SW480 (cell line): ENCODE results near the gene RGS14.
"Not testable (repeated sequence)": the region's sequence is repeated elsewhere in the genome, so short reads cannot be mapped to it uniquely, and the experiment has no call there.

Source experiments
- DNase-seq: peaks from one replicate; pipeline ENCODE4 v3.0.0-alpha.2; 2016; ENCODE audit warnings: low spot score

The RGS14 gene

GRCh38 chr5:177349762-177350161 lies 8.0 kb upstream of the RGS14 start:
- no peak for DNase-seq

- no peak for DNase-seq
These were observed 6.8 kb upstream of the RGS14 start for GRCh38 chr5:177350776-177351391.

- peak; percentile 95 for DNase-seq
These were observed 6.1 kb upstream of the RGS14 start, which contains the start of gene LMAN2 for GRCh38 chr5:177351392-177352329. LMAN2 (minus strand) TSS chr5:177351668; CDS start chr5:177351647, 21 bp downstream.

GRCh38 chr5:177353093-177353492 lies 4.6 kb upstream of the RGS14 start:
- DNase-seq: no peak

- no peak for DNase-seq
These were observed 3.5 kb upstream of the RGS14 start for GRCh38 chr5:177354256-177354655.

GRCh38 chr5:177354711-177355110 lies 3.0 kb upstream of the RGS14 start:
- DNase-seq: no peak

GRCh38 chr5:177355162-177355867 lies 2.4 kb upstream of the RGS14 start:
- DNase-seq: no peak

- peak; percentile 44 for DNase-seq
These were observed 1.9 kb upstream of the RGS14 start for GRCh38 chr5:177355868-177356168.

GRCh38 chr5:177356746-177357145 lies 978 bp upstream of the RGS14 start:
- no peak for DNase-seq

- no peak for DNase-seq
These were observed 622 bp upstream of the RGS14 start for GRCh38 chr5:177357146-177357458.

GRCh38 chr5:177358370-177358819 lies 671 bp downstream of the RGS14 start:
- DNase-seq: no peak

- no peak for DNase-seq
These were observed 1.7 kb downstream of the RGS14 start for GRCh38 chr5:177359451-177359851.

- DNase-seq: no peak
These were observed 2.1 kb downstream of the RGS14 start for GRCh38 chr5:177359860-177360259.

- DNase-seq: not testable (repeated sequence)
These were observed 3.0 kb downstream of the RGS14 start for GRCh38 chr5:177360740-177361139.

- no peak for DNase-seq
These were observed 3.9 kb downstream of the RGS14 start for GRCh38 chr5:177361418-177362291.

- DNase-seq: no peak
These were observed 4.5 kb downstream of the RGS14 start for GRCh38 chr5:177362292-177362609.

- peak; percentile 66 for DNase-seq
These were observed 5.1 kb downstream of the RGS14 start for GRCh38 chr5:177362610-177363507.

GRCh38 chr5:177363565-177363964 lies 5.8 kb downstream of the RGS14 start:
- no peak for DNase-seq

- no peak for DNase-seq
These were observed 6.6 kb downstream of the RGS14 start for GRCh38 chr5:177364159-177364962.

GRCh38 chr5:177365845-177366527 lies 8.3 kb downstream of the RGS14 start:
- DNase-seq: no peak
